Hepatic stellate cell (primary cell): ENCODE measurements around the gene DDX3X.
A peak's percentile ranks its signal among the peaks of the same experiment; 100 is the strongest.
"Not testable (repeated sequence)": the region's sequence is repeated elsewhere in the genome, so short reads cannot be mapped to it uniquely, and the experiment has no call there.

Source experiments
- DNase-seq: peaks from one replicate; pipeline ENCODE4 v3.0.0; 2011; ENCODE audit warnings: low spot score

DDX3X gene

DNA sequence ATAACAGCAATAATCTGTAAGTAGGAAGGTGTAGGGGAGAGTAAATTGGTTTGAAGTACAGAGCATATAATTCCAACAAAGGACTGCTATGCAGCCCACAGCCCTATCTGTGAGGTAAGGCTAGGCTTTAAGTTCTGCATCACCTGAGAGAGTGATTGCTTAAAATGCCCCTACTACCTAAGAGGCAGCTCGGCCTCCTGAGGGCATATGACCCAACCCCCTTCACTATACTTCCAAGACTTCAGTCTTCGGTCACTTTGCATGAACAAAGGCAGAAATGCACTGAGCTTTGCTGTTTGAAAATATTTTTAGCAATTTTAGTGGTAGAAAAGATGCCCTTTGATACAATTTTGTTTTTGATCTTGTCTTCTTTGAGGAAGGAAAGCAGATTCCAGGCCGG lies 4.9 kb upstream of the DDX3X start:
- no peak for DNase-seq

DNA sequence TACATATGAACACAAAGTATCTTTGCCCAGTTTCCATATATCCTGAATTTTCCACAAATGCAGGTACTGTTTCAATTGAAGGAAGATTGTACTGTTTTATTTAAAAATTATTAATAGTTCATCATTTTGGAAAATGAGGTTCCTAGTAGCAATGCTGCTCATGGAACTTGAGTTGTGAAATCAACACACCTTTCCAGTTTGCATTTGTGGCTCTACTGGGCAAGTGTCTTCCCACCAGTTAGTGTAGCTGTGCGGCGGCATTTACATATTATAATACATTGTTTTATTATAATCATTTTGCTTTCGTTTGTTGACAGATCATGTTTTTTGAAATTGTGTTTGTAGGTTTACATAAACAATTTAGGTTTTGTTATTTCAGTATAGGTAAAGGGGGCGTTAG lies 2.0 kb upstream of the DDX3X start:
- no peak for DNase-seq

DNA sequence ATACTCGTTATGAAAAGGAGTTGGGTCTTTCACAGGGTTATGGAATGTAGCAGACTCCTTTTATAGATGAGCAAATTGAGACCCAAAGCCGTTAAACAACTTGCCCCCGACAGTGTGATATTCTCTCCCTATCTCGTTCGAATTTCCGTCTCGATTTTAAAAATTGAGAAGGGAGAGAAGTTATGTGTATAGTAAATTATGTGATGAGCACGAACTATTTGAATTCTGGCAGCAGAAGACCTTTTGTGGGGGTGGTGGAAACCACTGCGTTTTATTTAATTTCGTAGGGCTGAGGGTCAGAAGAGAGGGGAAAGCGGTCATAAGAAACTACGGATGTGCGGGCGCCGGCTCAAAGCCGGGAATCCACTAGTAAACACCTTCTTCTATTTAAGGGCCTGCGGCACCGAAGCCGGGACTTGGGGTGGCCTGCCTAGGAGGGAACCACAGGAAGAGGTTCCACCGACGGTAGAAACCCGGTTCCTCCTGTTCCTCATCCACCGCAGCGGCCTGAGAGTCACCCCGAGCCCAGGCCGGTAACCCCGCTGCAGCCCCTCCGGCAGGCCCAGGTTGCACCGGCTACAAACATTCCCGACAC lies 1.5 kb upstream of the DDX3X start:
- DNase-seq: no peak

DNA sequence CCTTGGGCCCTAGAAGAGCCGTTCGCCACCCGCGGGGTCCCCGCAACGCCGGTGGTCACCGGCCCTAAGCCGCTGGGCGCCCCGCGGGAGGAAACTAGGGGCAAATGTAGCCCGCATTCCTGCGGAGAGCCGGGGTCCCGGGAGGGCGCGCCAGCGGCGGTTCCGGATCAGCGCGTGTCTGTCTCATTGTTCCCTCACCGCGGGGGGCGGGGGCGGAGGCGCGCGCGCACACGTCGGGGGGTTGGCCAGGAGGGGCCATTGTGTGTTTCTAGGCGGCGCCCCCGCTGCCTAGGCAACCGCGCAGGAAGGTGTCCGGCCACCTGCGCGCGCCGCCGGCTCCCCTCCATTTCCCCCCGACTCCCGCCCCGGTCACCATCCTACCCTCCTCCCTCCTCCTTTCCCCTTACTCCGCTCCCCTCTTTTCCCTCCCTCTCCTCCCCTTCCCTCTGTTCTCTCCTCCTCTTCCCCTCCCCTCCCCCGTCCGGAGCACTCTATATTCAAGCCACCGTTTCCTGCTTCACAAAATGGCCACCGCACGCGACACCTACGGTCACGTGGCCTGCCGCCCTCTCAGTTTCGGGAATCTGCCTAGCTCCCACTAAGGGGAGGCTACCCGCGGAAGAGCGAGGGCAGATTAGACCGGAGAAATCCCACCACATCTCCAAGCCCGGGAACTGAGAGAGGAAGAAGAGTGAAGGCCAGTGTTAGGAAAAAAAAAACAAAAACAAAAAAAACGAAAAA lies 789 bp upstream of the DDX3X start:
- peak; percentile 85 for DNase-seq

DNA sequence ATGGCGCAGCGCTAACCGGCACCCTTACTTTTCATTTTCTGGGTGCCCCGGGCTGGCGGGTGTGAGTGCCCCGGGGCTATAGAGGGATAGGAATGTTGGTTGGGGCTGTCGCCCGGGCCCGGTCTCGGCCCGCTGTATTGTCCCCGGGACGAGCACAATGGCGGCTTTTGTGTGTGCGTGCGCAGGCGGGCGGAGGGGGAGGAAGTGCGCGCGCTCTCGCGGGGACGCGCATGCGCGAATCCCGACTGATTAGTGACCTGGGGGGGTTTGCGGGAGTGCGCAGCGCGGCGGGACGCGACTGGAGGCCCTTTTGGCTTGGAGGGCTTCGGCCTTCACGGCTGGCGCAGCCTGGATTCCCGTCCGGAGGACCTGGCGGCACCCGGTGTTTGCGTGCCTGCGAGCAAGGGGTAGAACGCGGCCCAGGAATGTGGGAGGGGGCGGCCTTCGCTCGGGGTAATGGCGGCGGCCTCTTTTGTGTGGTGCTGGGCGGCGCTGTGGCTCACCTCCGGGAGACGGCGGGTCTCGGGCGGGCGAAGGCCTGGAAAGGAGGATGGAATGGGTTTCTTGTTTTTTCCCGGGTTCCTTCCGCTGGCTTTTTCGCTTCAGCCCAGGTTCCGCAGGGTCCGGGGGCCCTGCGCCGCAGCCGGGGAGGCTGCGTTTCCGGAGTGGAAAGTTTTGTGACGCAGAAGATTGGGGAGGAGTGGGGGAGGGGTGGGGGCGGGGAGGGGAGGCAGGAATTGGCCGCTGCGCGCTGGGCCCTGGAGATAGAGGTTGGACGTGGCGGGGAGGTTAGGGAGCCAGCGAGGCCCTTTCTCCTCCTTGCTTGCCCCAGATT lies 618 bp downstream of the DDX3X start:
- DNase-seq: peak; percentile 95

DNA sequence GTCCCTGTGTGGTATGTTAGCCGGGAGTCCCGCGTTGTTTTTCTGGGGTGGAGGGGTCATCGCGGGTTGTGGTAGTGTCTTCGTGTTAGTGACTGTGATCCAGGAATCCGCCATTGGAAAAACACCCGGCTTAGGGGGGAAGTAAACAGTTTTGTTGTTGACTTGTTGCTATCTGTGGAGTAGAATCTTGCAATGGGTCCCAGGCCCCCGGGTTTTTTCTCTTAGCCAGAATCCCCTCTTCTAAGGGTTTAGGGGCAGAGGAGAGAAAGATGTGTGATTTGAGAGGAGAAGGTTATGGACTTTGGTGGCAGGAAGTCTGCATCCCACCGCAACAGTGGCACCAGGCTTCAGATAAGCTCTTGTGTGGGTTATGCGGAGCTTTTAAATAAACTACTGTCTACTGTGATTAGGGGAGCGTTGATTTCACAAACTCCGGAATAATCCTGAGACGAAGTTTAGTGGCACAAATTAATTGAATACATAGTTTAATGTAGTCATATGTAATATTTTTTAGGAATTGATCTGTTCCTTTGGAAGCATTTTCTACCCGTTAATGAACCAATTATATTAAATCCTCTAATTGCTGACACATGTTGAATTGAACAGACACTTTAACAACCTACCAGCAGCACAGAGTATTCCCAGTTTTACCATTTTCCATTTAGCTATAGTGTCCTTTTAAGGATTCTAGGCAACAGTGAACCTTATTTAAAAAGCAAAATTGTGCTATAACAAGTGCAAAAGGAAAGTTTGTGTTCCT lies 1.4 kb downstream of the DDX3X start:
- DNase-seq: no peak

DNA sequence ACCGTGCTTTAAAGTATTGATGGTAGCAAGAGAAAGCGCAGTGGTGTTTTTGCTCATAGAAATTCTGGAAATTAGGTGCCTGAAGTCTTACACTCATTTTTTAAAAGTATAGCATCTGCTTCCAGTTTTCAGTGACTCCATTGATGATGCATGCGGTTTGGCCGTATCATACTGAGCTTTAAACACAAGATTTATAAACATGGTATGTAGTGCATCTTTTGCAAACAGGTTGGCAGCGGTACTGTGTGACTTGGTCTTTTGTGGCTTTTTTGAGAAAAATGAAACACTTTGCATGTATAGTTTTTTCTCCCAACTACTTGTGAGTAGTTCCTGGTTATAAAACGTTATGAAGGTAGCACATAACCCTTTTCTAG lies 2.0 kb downstream of the DDX3X start:
- no peak for DNase-seq

DNA sequence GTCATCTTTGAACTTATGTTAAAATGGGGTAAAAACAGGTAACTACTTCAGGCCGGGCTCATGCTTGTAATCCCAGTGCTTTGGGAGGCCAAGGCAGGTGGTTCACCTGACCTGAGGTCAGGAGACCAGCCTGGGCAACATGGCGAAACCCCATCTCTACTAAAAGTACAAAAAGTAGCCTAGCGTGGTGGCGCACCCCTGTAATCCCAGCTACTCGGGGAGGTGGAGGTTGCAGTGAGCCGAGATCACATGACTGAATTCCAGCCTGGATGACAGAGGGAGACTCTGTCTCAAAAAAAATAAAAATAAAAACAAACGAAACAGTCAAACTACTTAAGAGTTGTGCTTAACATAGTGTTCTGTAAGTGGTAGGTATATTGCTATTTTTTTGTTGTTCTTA lies 2.5 kb downstream of the DDX3X start:
- DNase-seq: no peak

DNA sequence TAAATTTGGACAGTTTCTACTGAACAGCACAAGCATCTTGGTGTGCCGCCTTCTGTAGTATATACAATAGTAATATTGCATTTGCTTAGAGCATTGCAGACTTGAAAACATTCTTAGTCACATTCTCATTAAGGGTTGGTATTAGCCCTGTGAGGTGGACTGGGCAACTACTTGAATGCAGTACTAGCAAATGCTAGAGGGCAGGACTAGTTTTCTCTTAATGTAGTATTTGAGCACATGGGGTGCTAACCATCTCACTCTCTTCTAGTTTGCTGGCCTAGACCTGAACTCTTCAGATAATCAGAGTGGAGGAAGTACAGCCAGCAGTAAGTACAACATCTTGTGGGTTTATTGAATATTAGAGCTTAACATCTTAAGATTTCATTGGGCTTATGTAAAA lies 3.2 kb downstream of the DDX3X start:
- DNase-seq: no peak

DNA sequence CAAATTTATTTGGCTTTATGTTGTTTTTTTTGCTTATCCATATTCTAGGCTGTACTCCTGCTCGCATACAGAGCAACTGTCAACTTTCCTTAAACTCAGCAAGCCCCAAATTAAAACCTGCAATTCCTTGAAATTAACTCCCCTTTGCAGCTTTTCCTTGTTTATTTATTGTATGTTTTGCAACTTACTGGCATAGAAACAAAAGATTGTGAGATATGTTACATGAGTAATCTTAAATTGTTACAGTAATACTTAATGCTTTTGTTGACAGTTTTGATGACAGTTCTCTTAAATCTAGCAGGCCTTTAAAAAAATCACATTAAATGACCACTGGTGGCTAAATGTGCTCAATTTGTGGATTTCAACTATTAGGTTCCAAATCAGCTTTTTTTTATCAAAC lies 4.5 kb downstream of the DDX3X start:
- no peak for DNase-seq

DNA sequence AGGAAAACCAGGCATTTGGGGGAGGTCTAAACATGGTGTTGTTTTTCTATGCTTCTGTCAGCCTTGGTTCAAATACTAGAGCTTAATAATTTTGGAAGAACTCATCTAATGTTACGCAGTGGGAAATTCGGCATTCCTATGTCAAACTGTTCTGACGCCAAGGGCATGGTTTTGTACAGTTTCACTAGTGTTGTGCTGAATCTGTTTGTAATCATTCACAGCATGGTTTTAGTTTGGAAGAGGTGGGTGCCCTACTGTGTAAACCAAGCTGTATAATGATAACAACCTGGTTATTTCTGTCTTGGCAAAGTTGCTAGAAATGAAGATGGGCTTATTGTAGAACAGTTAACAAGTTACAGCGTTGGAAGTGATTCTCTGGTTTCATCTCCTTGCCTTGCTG lies 5.2 kb downstream of the DDX3X start:
- DNase-seq: no peak

DNA sequence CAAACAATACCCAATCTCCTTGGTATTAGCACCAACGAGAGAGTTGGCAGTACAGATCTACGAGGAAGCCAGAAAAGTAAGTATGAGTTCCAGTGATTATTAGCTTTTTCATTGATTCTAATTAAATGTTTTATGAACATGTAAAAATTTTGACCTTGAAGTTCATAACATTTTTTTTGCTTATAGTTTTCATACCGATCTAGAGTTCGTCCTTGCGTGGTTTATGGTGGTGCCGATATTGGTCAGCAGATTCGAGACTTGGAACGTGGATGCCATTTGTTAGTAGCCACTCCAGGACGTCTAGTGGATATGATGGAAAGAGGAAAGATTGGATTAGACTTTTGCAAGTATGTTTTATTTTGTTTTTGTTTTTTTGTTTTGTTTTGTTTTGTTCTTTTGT lies 10.1 kb downstream of the DDX3X start:
- no peak for DNase-seq

DNA sequence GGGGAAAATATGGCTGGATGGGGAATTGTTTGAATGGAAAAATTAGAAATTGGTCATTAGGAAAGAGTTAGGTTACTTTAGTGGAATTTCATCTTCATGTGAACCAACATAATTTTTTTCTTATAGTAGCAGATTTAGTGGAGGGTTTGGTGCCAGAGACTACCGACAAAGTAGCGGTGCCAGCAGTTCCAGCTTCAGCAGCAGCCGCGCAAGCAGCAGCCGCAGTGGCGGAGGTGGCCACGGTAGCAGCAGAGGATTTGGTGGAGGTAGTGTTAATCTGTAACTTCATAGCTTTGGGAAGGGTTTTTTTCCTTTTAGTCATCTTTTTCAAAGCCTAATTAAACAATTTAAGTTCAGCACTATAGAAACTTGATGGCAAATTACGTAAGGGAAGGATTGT lies 13.2 kb downstream of the DDX3X start:
- DNase-seq: no peak

DNA sequence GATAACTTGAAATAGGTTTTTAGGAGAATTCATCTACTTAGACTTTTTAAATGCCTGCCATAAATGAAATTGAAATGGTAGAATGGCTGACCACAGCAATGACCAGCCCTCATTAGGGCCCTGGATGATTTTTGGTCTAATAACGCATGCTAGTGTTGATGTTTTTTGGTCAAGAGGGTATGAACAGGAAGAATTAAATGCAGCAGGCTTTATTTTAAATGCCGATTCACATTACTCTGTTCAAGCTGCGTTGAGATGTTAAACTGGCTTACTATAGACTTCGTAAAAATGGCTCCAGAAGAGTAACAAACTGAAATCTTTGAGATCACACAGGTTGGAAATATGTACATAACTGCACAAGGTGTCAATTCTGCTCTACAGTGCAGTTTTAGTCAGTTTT lies 14.6 kb downstream of the DDX3X start:
- DNase-seq: no peak

DNA sequence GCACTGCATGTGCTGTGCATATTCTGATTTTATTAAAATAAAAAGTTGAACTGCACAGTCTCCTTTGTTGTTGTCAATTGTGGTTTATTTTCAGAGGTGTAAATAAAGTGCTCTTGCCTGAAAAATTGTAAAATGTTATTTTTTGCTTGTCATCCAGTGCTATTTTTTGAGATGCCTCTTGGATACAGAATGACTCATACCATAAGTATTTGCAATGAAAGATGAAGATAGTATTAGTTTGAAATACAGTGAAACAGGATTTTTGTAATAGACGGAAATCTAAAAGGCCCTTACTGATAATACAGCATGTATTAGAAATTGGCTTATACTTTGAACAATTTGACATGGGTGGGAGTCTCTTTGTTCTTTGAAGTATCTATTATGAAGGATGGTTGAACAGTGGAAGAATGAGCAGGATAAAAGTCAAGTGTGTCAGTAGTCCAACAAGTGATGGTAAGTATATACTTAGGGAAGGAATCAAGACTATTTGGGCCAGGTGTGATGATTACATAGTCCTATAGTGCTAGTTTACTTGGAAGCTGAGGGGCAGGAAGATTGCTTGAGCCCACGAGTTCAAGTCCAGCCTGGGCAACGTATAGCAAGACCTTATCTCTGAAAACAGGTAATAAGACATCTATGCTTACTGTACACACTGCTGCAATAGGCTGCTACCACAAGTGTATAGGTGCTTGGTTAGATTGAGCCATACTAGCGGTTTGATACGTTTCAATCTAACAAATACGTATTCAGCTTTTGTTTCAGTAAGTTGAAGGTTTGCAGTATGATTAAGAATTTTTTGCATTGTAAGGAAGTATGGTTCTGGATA lies 16.4 kb downstream of the DDX3X start:
- DNase-seq: peak; percentile 41

DNA sequence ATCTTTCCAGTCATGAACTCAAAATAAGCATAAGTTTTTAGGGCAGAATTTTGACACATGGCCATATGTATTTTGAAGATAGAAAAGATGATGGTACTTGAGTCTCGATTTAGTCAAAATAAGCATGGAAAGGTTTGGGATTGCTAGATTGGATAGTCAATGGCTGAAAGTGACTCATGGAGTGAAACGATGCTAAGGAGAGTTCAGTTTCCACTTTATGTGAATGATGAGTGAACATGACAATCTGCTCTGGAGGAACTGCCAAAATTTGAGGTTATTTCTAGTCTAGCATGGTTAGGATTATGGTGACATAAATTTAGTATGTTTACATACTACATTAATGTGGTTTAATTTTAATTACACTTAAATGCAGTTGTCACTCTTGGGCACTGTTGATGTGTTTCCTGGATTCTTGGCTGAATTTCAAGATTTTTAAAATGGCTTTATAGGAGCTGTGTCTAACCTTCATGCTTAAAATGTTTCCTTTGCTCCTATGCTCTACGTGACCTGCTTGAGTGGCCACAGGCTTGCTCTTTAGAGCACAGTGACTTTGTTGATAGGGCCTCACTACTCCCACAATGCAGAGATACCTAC lies 17.1 kb downstream of the DDX3X start:
- no peak for DNase-seq

DNA sequence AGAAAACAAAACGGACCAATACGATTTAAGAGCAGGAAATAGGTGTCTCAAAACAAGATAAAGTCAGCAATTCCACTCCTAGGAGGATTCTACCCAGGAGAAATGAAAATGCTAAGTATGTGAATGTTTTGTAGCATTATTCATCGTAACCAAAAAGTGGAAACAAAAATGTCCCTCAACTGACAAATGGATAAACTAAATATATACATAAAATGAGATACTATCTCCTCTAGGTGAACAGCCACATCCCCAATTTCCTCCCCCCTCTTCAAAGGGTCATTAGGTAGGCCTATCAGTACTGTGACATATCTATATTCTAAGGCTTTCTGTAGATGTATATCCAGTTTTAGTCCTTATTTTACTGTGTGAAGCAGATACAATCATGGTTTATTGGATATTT lies 18.0 kb downstream of the DDX3X start:
- no peak for DNase-seq

DNA sequence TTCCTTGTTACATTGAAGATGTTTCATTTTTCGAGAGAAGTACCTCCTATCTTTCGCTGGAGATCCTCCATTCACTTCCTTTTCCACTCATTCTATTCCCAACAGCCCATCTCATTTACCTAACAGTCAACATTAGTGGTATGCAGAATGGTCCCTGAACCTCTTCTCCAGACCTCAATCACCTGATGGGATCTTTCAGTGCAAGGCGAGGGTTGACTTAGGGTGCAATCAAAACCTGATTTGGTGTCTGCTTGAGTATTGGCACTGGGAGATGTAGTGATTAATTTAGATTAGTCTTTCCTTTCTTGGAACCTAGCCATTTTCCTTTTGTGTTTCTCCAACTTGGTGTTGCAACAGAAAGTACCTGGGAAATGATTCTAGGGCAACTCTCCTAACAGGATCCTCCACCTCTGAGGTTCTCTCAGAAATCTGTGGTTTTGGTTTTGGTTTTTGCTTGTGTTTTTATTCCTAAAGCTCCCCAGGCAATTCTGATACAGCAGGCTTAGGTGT lies 18.4 kb downstream of the DDX3X start:
- DNase-seq: no peak

DNA sequence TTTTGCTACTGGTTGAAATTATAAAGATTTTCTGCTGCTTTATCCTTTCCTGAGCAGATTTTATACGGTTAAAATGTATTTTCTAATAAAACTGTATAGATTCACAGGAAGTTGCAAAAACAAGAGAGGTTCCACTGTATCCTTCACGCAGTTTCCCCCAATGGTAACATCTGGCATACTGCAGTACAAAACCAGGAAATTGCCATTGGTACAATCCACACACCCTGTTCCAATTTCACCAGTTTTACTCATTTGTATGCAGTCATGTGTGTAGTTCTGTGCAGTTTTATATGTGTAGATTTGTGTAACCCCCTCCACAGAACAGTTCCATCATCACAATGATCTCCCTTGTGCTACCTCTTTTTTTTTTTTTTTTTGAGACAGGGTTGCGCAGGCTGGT lies 20.0 kb downstream of the DDX3X start:
- DNase-seq: no peak

DNA sequence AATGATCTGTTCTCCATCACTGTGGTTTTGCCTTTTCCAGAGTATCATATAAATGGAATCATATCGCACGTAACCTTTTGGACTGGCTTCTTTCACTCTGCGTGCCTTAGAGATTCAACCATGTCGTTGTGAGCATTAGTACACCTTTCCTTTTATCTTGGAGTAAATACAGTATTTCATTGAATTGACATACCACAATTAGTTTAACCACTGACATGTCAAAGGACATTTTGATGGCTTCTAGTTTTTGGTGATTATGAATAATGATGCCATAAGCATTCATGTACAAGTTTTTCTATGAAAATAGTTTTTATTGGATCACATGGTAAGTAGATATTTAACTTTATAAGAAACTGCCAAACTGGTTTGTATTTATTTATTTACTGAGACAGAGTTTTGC lies 35.2 kb downstream of the DDX3X start:
- DNase-seq: no peak

DNA sequence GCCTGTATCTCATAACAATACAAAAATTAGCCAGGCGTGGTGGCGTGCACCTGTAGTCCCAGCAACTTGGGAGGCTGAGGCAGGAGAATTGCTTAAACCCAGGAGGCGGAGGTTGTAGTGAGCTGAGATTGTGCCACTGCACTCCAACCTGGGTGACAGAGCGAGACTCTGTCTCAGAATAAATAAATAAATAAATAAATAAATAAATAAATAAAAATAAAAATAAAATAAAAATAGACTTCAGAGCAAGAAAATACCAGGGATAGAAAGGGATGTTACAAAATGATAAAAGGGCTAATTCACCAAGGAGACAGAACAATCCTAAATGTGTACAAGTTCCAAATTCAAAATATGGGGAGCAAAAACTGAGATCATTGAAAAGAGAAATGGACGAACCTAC lies 37.6 kb downstream of the DDX3X start:
- not testable (repeated sequence) for DNase-seq
